AG20443 (cell line): ENCODE data around the gene MXI1.
"Not testable (repeated sequence)": the region's sequence is repeated elsewhere in the genome, so short reads cannot be mapped to it uniquely, and the experiment has no call there.

Experiments
- DNase-seq: peaks from one replicate; pipeline ENCODE4 v3.0.0; 2012; ENCODE audit warnings: low spot score, mixed read lengths

The MXI1 gene

DNA sequence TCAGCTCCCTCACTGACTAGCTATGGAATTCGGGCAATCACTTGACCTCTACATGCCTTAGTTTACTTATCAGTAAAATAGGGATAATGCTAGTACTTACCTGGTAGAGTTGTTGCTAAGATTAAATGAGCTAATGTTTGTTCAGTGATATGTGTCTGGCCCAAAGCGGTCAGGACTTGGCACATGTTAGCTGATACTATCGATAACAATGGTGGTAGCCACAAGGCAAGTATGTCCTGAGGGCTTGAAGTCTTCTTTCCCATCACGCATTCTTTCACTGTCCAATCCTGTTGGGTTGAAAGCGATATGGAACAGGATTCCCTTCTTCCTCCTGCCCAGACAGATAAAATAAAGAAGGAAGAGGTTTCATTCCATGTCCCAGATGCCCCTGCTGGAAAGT, 25.5 kb upstream of the MXI1 start:
- DNase-seq = no peak

DNA sequence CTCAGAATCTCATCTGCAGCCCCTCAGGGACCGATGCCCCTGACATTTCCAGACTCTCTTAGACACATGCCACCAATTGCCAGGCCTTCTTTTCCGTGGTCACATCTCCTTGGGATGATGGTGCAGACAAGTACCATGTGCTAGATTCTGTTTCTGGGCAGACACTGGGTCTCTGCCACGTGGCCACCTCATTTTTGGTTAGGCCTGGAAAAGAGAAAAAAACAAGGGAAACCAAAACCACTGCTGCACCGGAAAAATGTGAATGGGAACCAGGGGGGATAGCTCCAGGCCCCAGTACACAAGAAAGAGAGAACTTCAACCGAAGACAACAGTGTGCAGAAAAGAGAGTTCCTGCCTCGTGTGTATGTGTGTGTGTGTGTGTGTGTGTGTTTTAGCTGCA, 23.0 kb upstream of the MXI1 start:
- no peak for DNase-seq

DNA sequence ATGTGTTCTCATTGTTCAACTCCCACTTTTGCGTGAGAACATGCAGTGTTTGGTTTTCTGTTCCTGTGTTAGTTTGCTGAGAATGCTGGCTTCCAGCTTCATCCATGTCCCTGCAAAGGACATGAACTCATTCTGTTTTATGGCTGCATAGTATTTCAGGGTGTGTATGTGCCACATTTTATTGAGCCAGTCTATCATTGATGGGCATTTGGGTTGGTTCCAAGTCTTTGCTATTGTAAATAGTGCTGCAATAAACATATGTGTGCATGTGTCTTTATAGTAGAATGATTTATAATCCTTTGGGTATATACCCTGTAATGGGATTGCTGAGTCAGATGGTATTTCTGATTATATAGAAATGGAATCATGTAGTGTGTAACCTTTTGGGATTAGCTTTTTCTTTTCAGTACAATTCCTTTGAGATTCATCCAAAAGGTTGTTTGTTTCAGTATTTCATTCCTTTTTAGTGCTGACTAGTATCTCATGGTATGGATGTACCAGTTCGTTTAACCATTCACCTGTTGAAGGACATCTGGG, 21.7 kb upstream of the MXI1 start:
- DNase-seq = not testable (repeated sequence)

DNA sequence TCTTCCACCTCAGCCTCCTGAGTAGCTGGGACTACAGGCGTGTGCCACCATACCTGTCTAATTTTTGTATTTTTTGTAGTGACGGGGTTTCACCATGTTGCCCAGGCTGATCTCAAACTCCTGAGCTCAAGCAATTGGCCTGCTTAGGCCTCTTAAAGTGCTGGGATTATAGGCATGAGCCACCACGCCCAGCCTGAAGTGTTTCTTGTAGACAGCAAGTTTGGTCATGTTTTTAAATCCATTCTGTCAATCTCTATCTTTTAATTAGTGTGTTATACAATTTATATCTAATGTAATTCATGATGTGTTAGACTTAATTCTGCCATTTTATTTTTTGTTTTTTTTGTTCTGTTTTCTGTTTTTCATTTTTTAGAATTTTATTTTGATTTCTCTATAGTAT, 17.2 kb upstream of the MXI1 start:
- DNase-seq = no peak

DNA sequence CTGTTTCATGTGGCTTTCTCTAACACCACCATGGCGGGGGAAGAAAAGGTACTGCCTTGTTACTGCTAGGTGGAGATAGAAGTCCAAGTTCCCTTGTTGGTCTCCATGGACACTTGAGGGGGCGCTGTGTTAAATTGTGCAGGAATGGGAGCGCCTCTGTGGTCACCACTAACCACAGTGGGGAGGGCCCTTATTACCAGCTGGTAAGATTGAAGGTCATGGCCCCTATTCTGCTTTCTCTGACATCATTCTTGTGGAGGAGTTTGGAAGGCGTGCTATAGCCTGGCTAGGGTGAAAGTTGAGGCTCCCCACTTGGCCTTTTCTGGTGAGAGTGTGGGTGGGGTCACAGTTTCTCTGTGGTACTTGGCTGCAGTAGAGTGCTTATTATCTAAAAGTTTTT, 14.9 kb upstream of the MXI1 start:
- no peak for DNase-seq

DNA sequence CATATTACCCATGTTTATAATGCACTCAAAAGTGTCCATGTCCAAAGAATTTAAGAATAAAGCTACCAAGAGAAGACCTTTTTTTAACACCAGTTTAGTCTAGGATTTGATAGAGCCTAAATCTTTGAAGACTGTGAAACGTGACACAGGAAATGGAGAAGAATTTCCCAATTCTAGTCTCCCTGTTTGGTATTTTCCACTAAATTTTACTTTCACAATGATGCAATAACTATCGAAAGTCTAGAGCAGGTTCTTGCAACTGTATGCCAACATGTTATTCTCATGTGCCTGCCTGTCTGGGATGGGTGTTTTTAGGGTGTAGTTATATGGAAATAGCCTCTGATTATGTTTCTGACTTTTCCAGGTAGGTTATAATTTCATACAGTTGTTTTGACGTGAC, 6.9 kb upstream of the MXI1 start:
- DNase-seq = no peak

DNA sequence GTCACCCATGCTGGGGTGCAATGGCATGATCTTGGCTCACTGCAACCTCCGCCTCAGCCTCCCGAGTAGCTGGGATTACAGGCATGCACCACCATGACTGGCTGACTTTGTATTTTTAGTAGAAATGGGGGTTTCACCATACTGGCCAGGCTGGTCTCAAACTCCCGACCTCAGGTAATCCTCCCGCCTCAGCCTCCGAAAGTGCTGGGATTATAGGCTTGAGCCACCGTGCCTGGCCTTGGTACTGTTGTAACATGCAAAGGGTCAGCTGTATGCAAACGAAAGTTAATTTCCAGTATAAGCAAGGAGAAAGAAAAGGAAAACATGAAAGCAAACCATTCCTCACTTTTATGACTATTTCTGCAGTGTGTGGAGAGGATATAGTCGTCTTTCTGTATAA, 6.4 kb upstream of the MXI1 start:
- not testable (repeated sequence) for DNase-seq

DNA sequence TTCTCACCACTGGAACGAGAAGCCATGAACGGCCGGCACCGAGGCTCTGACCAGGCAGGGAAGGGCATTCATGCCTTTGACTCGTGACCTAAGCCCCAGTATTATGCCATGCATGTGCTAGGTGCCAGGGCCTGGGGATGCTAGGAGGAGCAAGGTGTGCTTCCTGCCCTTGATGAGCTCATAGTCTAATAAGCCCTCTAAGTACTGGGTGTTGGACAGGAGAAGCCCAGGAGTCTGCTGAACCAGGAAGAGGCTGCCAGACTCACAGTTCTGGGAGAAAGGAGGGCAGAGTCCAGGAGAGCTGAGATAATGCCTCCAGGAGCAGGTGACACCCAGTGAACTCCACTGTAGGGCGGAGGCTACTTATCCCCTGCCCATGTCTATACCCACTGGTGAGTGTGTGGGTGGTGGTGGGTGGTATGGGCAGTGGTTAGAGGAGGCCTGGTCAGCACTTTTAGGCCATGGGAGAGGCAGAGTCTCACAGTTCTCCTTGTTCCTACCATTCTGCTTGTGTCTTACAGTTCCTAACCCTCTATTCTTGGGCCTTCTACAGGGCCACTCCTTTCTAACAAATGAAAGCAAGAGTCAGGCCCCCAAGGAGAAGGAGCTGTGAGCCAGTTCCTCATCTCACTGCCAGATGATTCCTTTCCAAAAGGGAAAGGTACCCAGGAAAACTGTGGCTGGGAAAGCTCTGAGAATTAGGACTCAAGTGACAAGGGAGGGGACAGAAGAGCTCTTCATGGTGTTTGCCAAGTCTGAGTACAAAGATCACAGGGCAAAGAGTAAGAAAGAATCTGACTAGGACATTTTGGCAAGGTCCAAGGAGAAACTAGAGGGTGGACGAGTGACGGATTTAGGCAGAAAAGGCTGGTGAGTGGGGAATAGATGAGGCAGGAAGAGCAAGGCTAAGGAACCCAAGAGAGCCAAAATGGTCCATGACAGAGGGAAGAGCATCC, 3.6 kb upstream of the MXI1 start:
- no peak for DNase-seq

DNA sequence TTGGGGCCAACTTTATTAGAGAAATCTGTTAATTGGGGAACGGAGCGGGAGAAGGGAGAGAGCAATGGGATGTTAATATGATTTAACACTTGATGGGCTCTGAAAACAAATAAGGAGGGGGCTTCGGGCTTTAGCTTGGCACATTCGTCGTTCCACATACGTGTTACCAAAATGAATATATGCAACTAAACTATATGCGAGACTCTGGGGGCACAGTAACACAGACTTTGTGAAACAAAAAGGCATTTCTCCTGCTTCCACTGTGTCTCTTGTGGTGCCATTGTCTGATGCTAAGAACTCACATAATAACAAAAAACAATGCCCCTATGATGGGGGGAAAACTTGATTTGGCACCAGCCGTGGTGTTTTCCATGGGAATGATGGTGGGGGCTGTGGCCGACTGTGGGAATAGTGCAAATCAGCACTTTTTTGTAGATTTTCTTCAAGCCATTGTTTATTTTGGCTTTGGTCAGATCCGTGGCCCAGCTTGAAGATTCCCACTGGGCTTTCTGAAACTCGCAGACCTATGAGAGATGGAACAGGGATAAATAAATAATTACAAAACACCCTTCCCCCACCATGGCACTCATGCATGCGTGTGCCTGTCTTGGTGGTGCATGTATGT, 2.2 kb upstream of the MXI1 start:
- no peak for DNase-seq

DNA sequence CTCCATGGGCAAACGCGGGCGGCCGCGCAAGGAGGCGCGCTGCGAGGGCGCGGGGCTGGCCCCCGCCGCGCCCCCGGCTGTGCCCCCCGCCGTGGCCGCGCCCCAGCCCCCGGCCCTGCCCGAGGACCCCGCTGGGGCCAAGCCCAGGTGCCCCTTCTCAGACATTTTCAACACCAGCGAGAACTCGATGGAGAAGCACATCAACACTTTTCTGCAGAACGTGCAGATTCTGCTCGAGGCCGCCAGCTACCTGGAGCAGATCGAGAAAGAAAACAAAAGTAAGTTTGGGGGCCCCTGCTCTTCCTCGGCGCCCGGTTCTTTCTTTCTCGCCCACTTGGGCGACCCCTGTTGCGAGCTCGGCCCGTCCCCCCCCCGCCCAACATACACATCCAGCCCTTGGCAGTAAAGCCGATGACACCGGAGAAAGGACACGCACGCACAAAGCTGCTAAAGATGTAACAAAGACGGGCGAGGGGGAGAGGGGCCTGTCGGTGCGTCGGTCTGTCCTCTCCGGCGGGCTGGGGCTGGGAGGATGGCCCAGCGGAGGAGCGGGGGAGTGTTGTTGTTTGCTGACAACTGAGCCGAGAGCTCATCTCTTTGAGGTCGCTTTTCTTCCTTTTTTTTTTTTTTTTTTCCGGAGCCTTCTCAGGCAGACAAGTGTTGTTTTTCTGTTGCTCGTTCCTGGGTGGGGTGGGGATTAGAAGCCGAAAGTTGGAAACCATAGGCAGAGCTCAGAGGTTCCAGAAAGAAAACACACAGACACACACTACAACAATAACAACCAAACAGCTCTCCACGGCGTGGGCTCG, 604 bp downstream of the MXI1 start:
- DNase-seq = peak; percentile 39

DNA sequence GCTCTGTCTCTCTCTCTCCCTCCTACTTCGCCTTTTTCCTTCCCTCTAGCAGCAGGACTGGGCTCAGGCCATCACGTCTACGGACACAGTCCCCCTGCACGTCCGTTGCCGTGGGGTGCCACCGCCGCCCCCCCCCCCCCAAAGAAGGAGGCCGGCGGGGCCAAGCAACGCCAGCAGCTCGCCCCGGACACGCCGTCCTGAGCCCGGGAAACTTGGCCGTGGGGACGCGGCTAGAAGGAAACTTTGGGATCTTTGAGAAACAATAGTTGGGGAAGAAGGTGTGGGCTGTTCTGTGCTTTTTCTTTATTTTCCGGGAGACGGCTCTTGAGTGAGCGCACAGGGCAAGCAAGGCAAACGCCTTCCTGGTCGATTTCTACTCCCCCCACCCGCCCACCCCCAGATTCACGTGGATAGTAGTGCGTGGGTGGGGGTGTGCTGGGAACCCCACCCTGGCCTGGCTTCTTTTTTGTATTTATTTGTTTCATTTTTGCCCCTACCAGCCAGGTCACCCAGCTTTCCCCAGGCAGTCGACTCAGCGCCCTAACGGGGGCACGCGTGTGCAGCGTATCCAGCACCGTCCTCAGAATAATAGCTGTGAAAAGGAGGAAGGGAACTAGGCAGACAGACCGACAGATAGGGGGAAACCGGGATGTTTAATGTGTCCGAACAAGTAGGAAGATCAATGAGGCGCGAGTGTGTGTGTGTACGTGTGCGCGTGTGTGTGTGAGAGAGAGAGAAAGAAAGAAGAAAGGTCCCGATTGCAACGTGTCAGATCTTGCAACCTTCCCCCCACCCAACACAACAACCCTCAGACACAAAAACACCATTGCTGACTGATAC, 1.4 kb downstream of the MXI1 start:
- peak; percentile 45 for DNase-seq

DNA sequence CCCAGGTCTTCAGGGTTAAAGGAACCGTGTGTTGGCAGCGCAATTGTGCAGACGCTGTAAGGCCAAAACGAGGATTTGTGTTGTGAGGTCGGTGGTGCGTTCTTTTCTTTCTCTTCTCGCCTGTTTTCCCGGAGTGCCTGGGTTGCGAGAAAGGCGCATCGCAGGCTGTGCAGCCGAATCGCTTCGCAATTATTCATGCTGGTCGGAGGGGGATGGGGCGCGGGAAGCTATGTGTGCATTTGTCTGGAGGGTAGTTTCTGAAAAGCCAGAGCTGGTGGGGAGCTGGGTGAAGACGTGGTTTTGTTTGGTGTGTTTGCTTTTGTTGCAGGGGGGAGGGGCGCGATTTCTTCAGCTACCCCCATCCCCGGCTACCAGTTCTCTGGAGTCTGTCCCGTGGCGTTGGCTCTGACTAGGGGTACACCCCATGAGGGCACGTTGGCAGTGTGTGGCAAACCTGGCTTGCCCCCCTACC, 2.1 kb downstream of the MXI1 start:
- DNase-seq = peak; percentile 59

DNA sequence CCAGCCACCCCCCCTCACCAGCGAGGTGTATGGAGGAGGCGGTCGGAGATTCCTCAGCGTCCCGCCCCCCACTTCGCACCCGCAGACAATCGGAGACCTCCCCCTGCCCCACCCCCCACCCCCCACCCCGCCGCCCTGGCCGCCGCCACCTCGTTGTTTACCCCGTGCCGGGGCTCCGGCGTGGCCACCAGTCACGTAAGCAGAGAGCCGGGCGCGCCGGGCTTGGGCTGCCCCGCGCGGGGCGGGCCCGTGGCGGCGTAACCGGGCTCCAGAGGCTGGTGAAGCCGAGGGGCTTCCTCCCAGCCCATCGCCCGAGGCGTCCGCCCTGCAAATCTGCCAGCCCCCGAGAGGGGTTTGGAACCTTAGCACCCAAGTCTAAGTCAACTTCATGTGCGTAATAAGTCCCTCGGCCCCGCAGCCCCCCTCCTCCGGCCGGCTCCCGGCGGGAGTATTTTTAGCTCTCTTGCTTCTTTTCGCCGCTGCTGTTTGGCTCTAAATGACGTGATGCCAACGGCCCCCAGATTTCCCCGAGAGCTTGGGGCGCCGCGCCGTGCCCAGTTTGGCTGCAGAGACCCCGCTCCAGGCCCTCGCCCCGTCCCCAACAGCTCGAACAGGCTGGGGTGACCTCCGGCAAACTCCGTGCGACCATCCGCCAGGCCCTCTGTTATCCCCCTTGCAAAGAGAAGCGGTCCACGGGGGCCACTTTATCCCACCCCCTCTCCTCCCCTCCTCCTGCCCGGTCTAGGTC, 2.7 kb downstream of the MXI1 start:
- DNase-seq = peak; percentile 58

DNA sequence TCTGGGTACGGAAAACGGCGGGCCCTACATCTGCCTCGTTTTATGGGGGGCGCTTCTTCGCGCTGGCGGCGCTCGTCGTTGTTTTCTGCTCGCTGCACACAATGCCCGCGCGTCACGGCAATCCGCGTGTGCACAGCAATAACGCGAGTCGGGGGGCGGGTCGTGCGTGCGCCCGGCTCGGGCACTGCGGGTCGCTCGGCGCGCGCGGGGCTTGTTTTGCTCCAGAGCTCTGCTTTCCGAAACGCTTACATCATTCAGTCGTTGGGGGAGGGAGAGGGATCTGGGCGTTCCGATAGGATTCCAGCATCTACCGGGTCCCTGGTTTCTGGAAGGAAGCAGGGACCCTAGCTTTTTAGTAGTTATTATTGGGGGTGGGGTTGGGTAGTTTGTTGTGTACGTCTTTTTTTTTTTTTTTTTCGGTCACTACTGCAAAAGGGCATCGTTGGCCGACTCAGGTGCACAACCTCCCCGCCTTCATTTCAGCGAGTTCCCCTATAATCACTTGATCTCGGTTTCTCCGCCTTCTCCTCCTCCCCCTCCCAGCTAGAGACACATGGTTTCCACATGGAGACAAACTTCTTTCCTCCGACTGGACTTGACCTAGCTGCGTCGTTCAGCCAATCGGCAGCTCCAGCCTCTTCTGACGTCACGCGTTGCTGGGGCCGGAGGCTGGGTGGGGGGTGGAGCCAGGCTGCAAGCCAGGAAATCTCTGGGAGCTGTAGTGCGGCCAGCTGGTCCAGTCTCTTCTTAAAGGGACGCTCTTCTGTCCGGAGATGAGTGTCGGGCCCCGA, 3.5 kb downstream of the MXI1 start:
- DNase-seq = peak; percentile 99

DNA sequence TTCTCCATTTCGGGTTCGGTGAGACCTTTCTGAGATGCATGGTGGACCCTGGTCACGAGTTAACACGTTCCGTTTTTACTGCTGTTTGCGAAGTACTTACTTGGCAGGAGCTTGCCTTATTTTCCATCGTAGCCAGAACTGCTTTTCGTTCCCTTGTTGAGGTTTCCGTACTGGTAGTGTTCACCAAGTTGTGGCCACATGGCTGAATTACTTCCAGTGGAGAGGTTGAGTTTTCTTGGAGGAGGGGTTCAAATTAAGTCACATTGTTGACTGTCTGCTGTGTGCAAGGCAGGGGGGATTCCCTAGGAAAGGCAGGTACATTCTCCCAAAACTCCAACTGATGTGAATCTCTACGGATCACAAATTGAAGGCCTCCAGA, 4.0 kb downstream of the MXI1 start:
- DNase-seq = no peak

DNA sequence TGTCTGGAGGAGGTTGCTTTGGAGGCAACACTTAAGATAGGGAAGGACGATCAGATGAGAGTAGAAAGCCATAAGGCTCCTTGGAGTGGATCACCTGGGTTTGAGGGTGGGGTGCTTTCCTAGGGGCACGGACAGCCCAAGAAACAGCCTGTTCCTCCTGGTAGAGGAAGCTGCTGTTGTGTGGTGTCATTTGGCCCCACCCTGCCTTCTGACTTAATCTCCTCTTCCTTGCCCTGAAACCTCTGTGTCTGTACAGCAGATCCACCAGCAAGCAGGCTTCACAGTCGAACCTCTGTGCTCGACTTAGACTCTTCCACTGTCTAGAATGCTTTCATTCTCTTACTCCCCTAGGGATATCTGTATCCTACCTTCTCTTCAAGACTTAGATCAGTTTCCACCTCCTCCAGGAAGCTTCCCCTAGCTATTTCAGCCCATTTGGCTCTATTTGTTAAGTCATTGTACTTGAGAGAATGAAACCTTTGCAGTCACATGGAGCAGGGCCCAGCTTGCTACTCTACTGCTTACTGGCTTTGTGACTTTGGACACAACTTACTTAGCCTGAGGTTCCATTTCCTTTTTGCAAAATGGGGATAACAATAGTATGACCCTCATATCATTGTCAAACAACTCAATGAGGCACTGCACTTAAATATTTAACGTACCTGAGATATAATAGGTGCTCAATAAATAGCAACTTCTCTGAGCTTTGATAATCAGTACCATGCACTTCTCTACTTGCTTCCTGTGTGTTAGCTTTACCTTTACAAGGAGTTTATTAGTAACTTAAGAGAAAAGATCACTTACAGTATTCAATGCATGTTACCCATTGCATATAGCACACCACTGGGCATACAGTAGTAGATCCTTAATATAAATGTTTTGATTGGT, 5.0 kb downstream of the MXI1 start:
- no peak for DNase-seq

DNA sequence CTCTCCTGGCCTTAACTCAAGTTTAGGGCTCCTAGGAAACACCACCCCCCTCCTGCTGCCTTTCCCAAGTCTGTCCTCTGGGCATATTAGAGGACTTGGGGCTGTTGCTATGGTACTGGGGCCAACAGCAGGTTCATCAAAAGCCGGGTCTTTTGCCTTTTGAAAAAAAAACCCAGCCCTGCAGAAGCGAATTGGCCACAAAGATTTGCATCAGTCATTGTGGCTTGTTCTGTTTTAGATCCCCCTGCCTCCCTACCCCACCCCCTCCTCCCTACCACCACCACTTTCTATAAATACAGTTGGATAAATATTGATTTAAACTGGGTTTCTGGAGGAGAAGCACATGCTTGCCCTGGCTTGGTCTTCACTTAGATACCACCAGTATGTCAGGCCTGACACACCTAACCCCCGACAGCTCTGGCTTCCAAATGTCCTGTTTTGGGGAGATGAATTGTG, 7.0 kb downstream of the MXI1 start:
- DNase-seq = no peak

DNA sequence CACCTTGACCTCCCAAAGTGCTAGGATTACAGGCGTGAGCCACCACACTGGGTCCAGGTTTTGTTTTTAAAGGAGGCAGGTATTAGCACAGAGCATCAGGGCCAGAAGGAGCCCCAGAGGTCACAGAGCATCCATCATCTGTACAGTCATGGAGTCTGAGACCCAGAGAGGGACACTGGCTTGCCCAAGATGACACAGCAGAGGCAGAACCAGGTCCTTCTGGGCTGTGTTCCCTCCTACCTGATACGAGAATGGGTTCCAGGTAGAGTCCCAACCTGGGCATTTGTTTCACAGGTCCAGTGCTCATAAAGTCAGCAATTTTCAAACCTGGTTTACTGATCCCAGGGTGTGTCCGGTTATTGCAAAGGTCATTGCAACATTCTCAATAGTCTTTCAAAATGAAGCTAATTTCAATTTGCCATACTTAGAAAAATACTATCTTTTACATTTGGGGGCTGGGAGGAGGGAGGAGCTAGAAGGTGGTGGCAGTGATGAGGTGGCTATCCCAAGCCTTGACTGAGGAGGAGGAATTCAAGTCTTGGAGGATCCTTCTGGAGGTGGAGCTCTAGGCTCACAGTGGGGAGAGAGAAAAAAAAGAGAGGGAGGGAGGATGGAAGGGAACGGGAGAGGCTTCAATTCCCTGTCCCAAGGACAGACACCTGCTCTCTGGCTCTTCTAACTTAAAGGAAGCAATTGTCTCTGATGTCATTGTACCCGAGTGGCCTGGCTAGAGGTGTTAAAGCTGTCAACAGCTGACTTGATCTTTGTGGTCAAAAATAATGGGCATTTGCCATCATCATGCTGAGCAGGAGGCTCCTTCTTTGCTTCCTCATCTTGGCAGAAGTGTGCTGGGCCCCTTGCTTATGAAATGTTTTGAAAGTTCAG, 8.1 kb downstream of the MXI1 start:
- no peak for DNase-seq
